PC-3 (cell line): Measurements from ENCODE around the gene TMSB4X. TPM values are rescaled to one million over a fixed set of nuclear protein-coding genes. Genes with fewer than 3 reads are reported as not detected.

Source experiments
- ATAC-seq: fragments of 200-7000 bp; cut with Tn5 transposase; 2 replicates; pipeline ENCODE4 v1.9.1; 2020; ENCODE audit warnings: mild to moderate bottlenecking, moderate library complexity
- BruUV-seq: library from RNA; stranded (reverse); fragments of 400-500 nt; replicated peaks from 2 replicates; lab custom pipeline; 2021; lab: Mats Ljungman, UMichigan
- CTCF ChIA-PET: fragments of 300-600 bp; sonication (Branson Sonifier 250); formaldehyde crosslinking; loops from one replicate; lab custom pipeline; 2022; ENCODE audit warnings: antibody characterized with exemption; lab: Charles Lee
- POLR2A ChIA-PET: fragments of 300-600 bp; sonication (Branson Sonifier 250); formaldehyde crosslinking; loops from one replicate; lab custom pipeline; 2022; ENCODE audit warnings: antibody characterized with exemption; ENCODE audit not compliant: unreplicated experiment; lab: Charles Lee
- DNase-seq: peaks from one replicate; pipeline ENCODE4 v3.0.0-alpha.2; 2015
- H2AFZ ChIP-seq: fragments of 300-600 bp; sonication (generic); 2 replicates; pipeline ENCODE4 v1.6.0; 2016; ENCODE audit warnings: antibody characterized with exemption, low read length
- H3F3A ChIP-seq: fragments of 300-600 bp; sonication (generic); one replicate; pipeline ENCODE4 v1.6.0; 2017; ENCODE audit warnings: antibody characterized with exemption, low read length, control low read depth, mild to moderate bottlenecking; ENCODE audit not compliant: unreplicated experiment
- H3K27ac ChIP-seq: fragments of 300-600 bp; sonication (generic); 2 replicates; pipeline ENCODE4 v1.5.1; 2016; ENCODE audit warnings: mild to moderate bottlenecking, low read length
- H3K27me3 ChIP-seq: fragments of 300-600 bp; sonication (generic); 2 replicates; pipeline ENCODE4 v1.6.1; 2016; ENCODE audit warnings: low read length, mixed read lengths
- H3K36me3 ChIP-seq: fragments of 300-600 bp; sonication (generic); 2 replicates; pipeline ENCODE4 v1.6.1; 2016; ENCODE audit warnings: low read depth, mixed run types, low read length, mixed read lengths
- H3K4me1 ChIP-seq: fragments of 300-600 bp; sonication (generic); 2 replicates; pipeline ENCODE4 v1.5.1; 2016; ENCODE audit warnings: low read length; ENCODE audit not compliant: insufficient read depth
- H3K4me2 ChIP-seq: fragments of 300-600 bp; sonication (generic); 2 replicates; pipeline ENCODE4 v1.6.0; 2016; ENCODE audit warnings: low read length
- H3K4me3 ChIP-seq: fragments of 300-600 bp; sonication (generic); 2 replicates; pipeline ENCODE4 v1.5.1; 2016; ENCODE audit warnings: mild to moderate bottlenecking, low read length, mixed read lengths
- H3K79me2 ChIP-seq: fragments of 300-600 bp; sonication (generic); 2 replicates; pipeline ENCODE4 v1.6.1; 2017; ENCODE audit warnings: low read length, mixed read lengths
- H3K9ac ChIP-seq: fragments of 300-600 bp; sonication (generic); 2 replicates; pipeline ENCODE4 v1.6.0; 2016; ENCODE audit warnings: mild to moderate bottlenecking, low read length
- H3K9me2 ChIP-seq: fragments of 300-600 bp; sonication (generic); replicated peaks from 2 replicates; pipeline ENCODE4 v1.6.1; 2016; ENCODE audit warnings: mixed run types, low read length, mixed read lengths
- H3K9me3 ChIP-seq: fragments of 300-600 bp; sonication (generic); 2 replicates; pipeline ENCODE4 v1.6.1; 2016; ENCODE audit warnings: low read length, mixed read lengths
- H4K20me1 ChIP-seq: fragments of 300-600 bp; sonication (generic); 2 replicates; pipeline ENCODE4 v1.6.1; 2016; ENCODE audit warnings: low read length, mixed read lengths
- CTCF ChIP-seq: fragments of 300-600 bp; sonication (generic); conservative IDR thresholded peaks from 2 replicates; pipeline ENCODE4 v1.5.1; 2017; ENCODE audit warnings: antibody characterized with exemption, low read depth, mild to moderate bottlenecking, low read length
- EZH2 ChIP-seq: fragments of 300-600 bp; sonication (generic); IDR thresholded peaks from one replicate; pipeline ENCODE4 v1.6.1; 2017; ENCODE audit warnings: antibody characterized with exemption, mild to moderate bottlenecking, low read length; ENCODE audit not compliant: unreplicated experiment
- EZH2phosphoT487 ChIP-seq: fragments of 300-600 bp; sonication (generic); IDR thresholded peaks from 2 replicates; pipeline ENCODE4 v1.6.1; 2018; ENCODE audit warnings: mild to moderate bottlenecking, antibody characterized with exemption, low read length, borderline replicate concordance
- intact Hi-C: fragments of 100-400 bp; cut with micrococcal nuclease; formaldehyde crosslinking; loops from 2 replicates; pipeline ENCODE4 v1.9.0; 2023
- total RNA-seq: library from RNA; depleted of rRNA; stranded (reverse); fragments of >200 nt; gene quantifications from 2 replicates; pipeline ENCODE4 v1.2.3, GENCODE V29; 2014

Gene TMSB4X
- total RNA-seq, 1 experiment from 2014 or later, result 2,159 TPM

GRCh38 chrX:12986164-12986779 lies 11.4 kb downstream of the TMSB4X start:
- no peak for TF ChIP-seq CTCF
- TF ChIP-seq EZH2, result no peak
- no peak for TF ChIP-seq EZH2phosphoT487
- ChIA-PET POLR2A (no interaction called here), CTCF (no interaction called here)

GRCh38 chrX:12986886-12987285 lies 12.0 kb downstream of the TMSB4X start:
- H3K27me3 ChIP-seq, result no peaks in the 10 kb centered on the region
- H3K9me3 ChIP-seq, result no peaks in the 10 kb centered on the region
- no TSS peak for BruUV-seq
- no peaks in the 10 kb centered on the region for H3K9me2 ChIP-seq
- ATAC-seq, result no peak
- intact Hi-C loops, result loop anchor here (5.0 kb wide), 2 partner anchors 40 to 235 kb away; no protein-coding TSS in a partner anchor
- no peak overlapping the region for H2AFZ ChIP-seq
- no peaks in the 10 kb centered on the region for H3K79me2 ChIP-seq
- peaks cover 4% of the 10 kb centered on the region for H3F3A ChIP-seq
- no peak overlapping the region for H3K4me2 ChIP-seq
- ChIA-PET CTCF (no interaction called here), POLR2A (no interaction called here)
- TF ChIP-seq EZH2 (no peak), CTCF (no peak), EZH2phosphoT487 (no peak)
- no peaks in the 10 kb centered on the region for H3K36me3 ChIP-seq
- H3K4me1 ChIP-seq, result peaks cover 45% of the 10 kb centered on the region
- no peak overlapping the region for H3K9ac ChIP-seq
- DNase-seq, result peak; percentile 12
- H4K20me1 ChIP-seq, result no peaks in the 10 kb centered on the region
- no peak overlapping the region for H3K4me3 ChIP-seq
- H3K27ac ChIP-seq, result 0 out of 2 replicates have a peak overlapping the region, but pooled peaks have one; percentile 13

More at GRCh38 chrX:12986164-12986779, 11.4 kb downstream of the TMSB4X start:
- DNase-seq (no peak), ATAC-seq (no peak)
- Histone ChIP-seq H4K20me1 (no peaks in the 10 kb centered on the region), H3K9me2 (no peaks in the 10 kb centered on the region), H2AFZ (no peak overlapping the region), H3K9ac (no peak overlapping the region), H3K36me3 (no peaks in the 10 kb centered on the region), H3K27ac (0 out of 2 replicates have a peak overlapping the region, but pooled peaks have one; percentile 13), H3K4me3 (no peak overlapping the region), H3F3A (peaks cover 4% of the 10 kb centered on the region), H3K9me3 (no peaks in the 10 kb centered on the region), H3K27me3 (no peaks in the 10 kb centered on the region), H3K4me1 (peaks cover 45% of the 10 kb centered on the region), H3K4me2 (no peak overlapping the region), H3K79me2 (no peaks in the 10 kb centered on the region)
- no TSS peak for BruUV-seq
- intact Hi-C loops, result loop anchor here (5.0 kb wide), 2 partner anchors 39 to 236 kb away; no protein-coding TSS in a partner anchor

- no peaks in the 10 kb centered on the region for H3K9me3 ChIP-seq
- no peak overlapping the region for H2AFZ ChIP-seq
- H4K20me1 ChIP-seq, result no peaks in the 10 kb centered on the region
- no peak overlapping the region for H3K27ac ChIP-seq
- BruUV-seq, result no TSS peak
- no peaks in the 10 kb centered on the region for H3K79me2 ChIP-seq
- H3K27me3 ChIP-seq, result no peaks in the 10 kb centered on the region
- no peak overlapping the region for H3K4me3 ChIP-seq
- no peak for TF ChIP-seq EZH2
- no peak for TF ChIP-seq CTCF
- DNase-seq (no peak), ATAC-seq (no peak)
- H3F3A ChIP-seq, result peaks cover 4% of the 10 kb centered on the region
- H3K36me3 ChIP-seq, result no peaks in the 10 kb centered on the region
- H3K4me1 ChIP-seq, result peaks cover 45% of the 10 kb centered on the region
- POLR2A ChIA-PET, result no interaction called here
- CTCF ChIA-PET, result no interaction called here
- H3K4me2 ChIP-seq, result no peak overlapping the region
- no peak overlapping the region for H3K9ac ChIP-seq
- H3K9me2 ChIP-seq, result no peaks in the 10 kb centered on the region
- intact Hi-C loops, result loop anchor here (5.0 kb wide), 2 partner anchors 40 to 235 kb away; no protein-coding TSS in a partner anchor
Observed at GRCh38 chrX:12987340-12987739, 12.4 kb downstream of the TMSB4X start.
